Measurements from ENCODE around the gene RUNX3. TPM values are rescaled to one million over a fixed set of nuclear protein-coding genes. Genes with fewer than 3 reads are reported as not detected.

RUNX3 gene
- total and polyA plus RNA-seq, 4 donors, result 0.43 to 1.1 (median 0.88) TPM

DNA sequence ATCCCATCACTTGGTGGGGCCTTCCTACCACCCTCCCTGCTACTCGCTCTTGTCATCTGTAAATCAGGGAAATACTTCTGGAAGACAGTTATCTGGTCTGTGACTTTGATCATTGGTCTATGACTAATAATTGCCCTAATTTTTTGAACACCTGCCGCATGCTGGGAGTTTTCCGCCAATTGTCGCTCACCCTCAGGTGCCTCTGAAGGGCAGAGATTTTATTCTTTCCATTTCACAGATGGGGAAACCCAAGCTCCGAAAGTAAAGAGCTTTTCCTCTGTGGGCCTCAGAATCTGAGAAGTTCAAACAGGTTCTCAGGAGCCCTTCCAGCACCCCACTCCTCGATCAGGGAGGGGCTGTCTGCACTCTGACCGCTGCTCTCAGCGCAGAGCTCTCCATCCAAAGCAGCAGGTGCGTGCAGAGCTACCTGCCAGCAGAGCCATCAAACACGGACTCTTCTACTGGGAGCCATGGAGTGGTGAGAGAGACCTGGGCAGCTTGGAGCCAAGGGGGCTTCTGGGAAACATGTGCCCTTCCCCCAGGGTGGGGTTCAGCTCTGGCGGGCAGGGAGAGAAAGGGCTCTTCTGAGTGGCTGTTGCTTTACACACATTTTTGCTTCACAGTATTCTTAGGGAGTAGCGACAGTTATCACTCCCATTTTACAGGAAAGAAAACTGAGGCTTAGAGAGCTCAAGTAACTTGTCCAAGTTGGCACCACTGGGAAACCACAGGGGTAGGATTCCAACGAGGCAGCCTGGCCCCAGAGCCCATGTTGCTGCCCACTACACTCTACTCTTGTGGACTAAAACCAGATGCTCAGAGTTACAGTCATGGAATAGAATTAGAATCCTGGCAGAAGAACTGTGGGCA is 5.8 kb upstream of the RUNX3 start:
- TF ChIP-seq NR2F2 (IDR thresholded peaks at IDR 0.05), result no peak
- TF ChIP-seq, protein P1, sequence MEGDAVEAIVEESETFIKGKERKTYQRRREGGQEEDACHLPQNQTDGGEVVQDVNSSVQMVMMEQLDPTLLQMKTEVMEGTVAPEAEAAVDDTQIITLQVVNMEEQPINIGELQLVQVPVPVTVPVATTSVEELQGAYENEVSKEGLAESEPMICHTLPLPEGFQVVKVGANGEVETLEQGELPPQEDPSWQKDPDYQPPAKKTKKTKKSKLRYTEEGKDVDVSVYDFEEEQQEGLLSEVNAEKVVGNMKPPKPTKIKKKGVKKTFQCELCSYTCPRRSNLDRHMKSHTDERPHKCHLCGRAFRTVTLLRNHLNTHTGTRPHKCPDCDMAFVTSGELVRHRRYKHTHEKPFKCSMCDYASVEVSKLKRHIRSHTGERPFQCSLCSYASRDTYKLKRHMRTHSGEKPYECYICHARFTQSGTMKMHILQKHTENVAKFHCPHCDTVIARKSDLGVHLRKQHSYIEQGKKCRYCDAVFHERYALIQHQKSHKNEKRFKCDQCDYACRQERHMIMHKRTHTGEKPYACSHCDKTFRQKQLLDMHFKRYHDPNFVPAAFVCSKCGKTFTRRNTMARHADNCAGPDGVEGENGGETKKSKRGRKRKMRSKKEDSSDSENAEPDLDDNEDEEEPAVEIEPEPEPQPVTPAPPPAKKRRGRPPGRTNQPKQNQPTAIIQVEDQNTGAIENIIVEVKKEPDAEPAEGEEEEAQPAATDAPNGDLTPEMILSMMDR (IDR thresholded peaks at IDR 0.05; ENCODE audit: low read depth, low read length, missing input control), result no peak
- TF ChIP-seq FOXA2 (IDR thresholded peaks at IDR 0.05), result no peak
- TF ChIP-seq HNF4G (IDR thresholded peaks at IDR 0.05), result no peak
- TF ChIP-seq TAF1 (conservative IDR thresholded peaks at IDR 0.05), result no peak
- Histone ChIP-seq H3K36me3 (ENCODE audit: control insufficient read depth in 4 of 4, insufficient read depth in 3 of 4, low read depth in 1 of 4, low read length in 3 of 4) (no peaks in the 10 kb centered on the region), H3K9ac (ENCODE audit: low read depth in 1 of 2, low read length in 2 of 2) (no peak overlapping the region), H3K4me3 (ENCODE audit: low read depth in 1 of 3, low read length in 3 of 3) (no peak overlapping the region), H3K9me3 (ENCODE audit: control insufficient read depth in 4 of 4, low read length in 3 of 4) (no peaks in the 10 kb centered on the region), H3K4me1 (ENCODE audit: control insufficient read depth in 4 of 4, insufficient read depth in 4 of 4, low read length in 3 of 4) (peaks cover 3 to 17% (median 10%) of the 10 kb centered on the region in 4 donors), H3K27ac (ENCODE audit: low read depth in 1 of 2, low read length in 2 of 2) (no peak overlapping the region), H3K27me3 (ENCODE audit: control insufficient read depth in 4 of 4, insufficient read depth in 4 of 4, low read length in 3 of 4) (peaks cover 0 to 17% (median 4%) of the 10 kb centered on the region in 4 donors)
- DNase-seq (ENCODE audit: low spot score), result no peak
- 87% methylated on average over 13 of the region's 13 CpGs for WGBS

DNA sequence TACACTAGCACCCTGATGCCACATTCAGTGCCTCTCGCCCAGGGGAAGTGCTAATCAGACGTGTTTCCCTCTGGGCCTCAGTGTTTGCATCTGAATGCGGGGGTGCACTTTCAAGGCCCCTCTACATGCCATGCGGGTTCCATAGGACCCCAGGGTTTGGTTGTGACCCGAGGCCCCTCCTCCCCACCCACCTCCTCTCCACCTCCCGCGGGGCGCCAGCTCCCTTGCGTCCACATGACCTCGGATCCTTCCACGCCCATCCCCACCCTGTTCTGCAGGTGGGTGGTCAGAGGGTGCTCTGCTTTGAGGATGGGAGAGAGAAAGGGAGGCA is 5.1 kb upstream of the RUNX3 start:
- Histone ChIP-seq H3K9me3 (ENCODE audit: control insufficient read depth in 4 of 4, low read length in 3 of 4) (no peaks in the 10 kb centered on the region), H3K4me1 (ENCODE audit: control insufficient read depth in 4 of 4, insufficient read depth in 4 of 4, low read length in 3 of 4) (peaks cover 3 to 22% (median 11%) of the 10 kb centered on the region in 4 donors), H3K9ac (ENCODE audit: low read depth in 1 of 2, low read length in 2 of 2) (no peak overlapping the region), H3K27ac (ENCODE audit: low read depth in 1 of 2, low read length in 2 of 2) (no peak overlapping the region), H3K36me3 (ENCODE audit: control insufficient read depth in 4 of 4, insufficient read depth in 3 of 4, low read depth in 1 of 4, low read length in 3 of 4) (no peaks in the 10 kb centered on the region), H3K4me3 (ENCODE audit: low read depth in 1 of 3, low read length in 3 of 3) (no peak overlapping the region), H3K27me3 (ENCODE audit: control insufficient read depth in 4 of 4, insufficient read depth in 4 of 4, low read length in 3 of 4) (peaks cover 0 to 19% (median 6%) of the 10 kb centered on the region in 4 donors)
- WGBS, result 56% methylated on average over 11 of the region's 11 CpGs
- no peak for DNase-seq (ENCODE audit: low spot score)
- TF ChIP-seq NR2F2 (IDR thresholded peaks at IDR 0.05), result no peak
- TF ChIP-seq TAF1 (conservative IDR thresholded peaks at IDR 0.05), result no peak
- TF ChIP-seq EGR1 (IDR thresholded peaks at IDR 0.05; ENCODE audit: low read depth in 2 of 2), result no peak
- TF ChIP-seq YY1 (IDR thresholded peaks at IDR 0.05), result no peak
- no peak for TF ChIP-seq FOXA1 (IDR thresholded peaks at IDR 0.05)
- TF ChIP-seq, protein P2, sequence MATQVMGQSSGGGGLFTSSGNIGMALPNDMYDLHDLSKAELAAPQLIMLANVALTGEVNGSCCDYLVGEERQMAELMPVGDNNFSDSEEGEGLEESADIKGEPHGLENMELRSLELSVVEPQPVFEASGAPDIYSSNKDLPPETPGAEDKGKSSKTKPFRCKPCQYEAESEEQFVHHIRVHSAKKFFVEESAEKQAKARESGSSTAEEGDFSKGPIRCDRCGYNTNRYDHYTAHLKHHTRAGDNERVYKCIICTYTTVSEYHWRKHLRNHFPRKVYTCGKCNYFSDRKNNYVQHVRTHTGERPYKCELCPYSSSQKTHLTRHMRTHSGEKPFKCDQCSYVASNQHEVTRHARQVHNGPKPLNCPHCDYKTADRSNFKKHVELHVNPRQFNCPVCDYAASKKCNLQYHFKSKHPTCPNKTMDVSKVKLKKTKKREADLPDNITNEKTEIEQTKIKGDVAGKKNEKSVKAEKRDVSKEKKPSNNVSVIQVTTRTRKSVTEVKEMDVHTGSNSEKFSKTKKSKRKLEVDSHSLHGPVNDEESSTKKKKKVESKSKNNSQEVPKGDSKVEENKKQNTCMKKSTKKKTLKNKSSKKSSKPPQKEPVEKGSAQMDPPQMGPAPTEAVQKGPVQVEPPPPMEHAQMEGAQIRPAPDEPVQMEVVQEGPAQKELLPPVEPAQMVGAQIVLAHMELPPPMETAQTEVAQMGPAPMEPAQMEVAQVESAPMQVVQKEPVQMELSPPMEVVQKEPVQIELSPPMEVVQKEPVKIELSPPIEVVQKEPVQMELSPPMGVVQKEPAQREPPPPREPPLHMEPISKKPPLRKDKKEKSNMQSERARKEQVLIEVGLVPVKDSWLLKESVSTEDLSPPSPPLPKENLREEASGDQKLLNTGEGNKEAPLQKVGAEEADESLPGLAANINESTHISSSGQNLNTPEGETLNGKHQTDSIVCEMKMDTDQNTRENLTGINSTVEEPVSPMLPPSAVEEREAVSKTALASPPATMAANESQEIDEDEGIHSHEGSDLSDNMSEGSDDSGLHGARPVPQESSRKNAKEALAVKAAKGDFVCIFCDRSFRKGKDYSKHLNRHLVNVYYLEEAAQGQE (IDR thresholded peaks at IDR 0.05), result no peak
- TF ChIP-seq RXRA (IDR thresholded peaks at IDR 0.05), result no peak
- TF ChIP-seq, protein P3, sequence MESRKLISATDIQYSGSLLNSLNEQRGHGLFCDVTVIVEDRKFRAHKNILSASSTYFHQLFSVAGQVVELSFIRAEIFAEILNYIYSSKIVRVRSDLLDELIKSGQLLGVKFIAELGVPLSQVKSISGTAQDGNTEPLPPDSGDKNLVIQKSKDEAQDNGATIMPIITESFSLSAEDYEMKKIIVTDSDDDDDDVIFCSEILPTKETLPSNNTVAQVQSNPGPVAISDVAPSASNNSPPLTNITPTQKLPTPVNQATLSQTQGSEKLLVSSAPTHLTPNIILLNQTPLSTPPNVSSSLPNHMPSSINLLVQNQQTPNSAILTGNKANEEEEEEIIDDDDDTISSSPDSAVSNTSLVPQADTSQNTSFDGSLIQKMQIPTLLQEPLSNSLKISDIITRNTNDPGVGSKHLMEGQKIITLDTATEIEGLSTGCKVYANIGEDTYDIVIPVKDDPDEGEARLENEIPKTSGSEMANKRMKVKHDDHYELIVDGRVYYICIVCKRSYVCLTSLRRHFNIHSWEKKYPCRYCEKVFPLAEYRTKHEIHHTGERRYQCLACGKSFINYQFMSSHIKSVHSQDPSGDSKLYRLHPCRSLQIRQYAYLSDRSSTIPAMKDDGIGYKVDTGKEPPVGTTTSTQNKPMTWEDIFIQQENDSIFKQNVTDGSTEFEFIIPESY (IDR thresholded peaks at IDR 0.05), result no peak
- no peak for TF ChIP-seq GABPA (IDR thresholded peaks at IDR 0.05 in 1 of 2, conservative IDR thresholded peaks at IDR 0.05 in 1 of 2)
- no peak for TF ChIP-seq HNF4G (IDR thresholded peaks at IDR 0.05)
- TF ChIP-seq, protein P4, sequence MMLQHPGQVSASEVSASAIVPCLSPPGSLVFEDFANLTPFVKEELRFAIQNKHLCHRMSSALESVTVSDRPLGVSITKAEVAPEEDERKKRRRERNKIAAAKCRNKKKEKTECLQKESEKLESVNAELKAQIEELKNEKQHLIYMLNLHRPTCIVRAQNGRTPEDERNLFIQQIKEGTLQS (IDR thresholded peaks at IDR 0.05), result no peak
- TF ChIP-seq SP1 (IDR thresholded peaks at IDR 0.05), result no peak
- no peak for TF ChIP-seq RAD21 (IDR thresholded peaks at IDR 0.05)
- TF ChIP-seq, protein P1 (IDR thresholded peaks at IDR 0.05; ENCODE audit: low read depth, low read length, missing input control), result no peak
- no peak for TF ChIP-seq HNF4A (conservative IDR thresholded peaks at IDR 0.05)
- TF ChIP-seq, protein P5, sequence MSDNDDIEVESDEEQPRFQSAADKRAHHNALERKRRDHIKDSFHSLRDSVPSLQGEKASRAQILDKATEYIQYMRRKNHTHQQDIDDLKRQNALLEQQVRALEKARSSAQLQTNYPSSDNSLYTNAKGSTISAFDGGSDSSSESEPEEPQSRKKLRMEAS (IDR thresholded peaks at IDR 0.05), result no peak
- TF ChIP-seq JUND (IDR thresholded peaks at IDR 0.05), result no peak
- no peak for TF ChIP-seq FOXA2 (IDR thresholded peaks at IDR 0.05)
